HCT116 (cell line): Measurements from ENCODE around the gene GABPA.

Source experiments
- EZH2 ChIP-seq: fragments of 200-600 bp; sonication (generic); IDR thresholded peaks from 2 replicates; pipeline ENCODE4 v1.6.1; 2017; ENCODE audit warnings: antibody characterized with exemption, mixed run types
- SIN3A ChIP-seq: IDR thresholded peaks from 2 replicates; pipeline ENCODE4 v1.6.1; 2012; ENCODE audit warnings: low read depth

DNA sequence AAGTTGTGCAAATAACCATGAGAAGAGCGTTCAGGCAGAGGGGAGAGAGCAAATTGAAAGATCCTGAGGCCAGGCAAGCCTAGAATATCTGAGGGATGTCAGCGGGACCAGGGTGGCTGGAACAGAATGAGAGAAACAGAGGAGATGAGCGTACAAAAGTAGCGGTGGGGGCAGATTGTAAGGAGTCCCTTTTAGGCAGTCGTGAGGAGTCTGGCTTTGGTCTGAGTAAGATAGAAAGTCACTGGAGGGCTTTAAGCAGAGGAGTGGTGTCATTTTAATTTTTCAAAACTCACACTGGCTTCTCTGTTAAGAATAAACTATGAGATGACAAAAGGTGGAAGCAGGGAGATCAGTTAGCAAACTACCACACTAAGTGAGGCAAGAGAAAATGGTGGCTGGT is 24.2 kb upstream of the GABPA start:
- TF ChIP-seq EZH2 = no peak
- TF ChIP-seq SIN3A = no peak
